ENCODE measurements around the gene UBAP2L. TPM values are rescaled to one million over a fixed set of nuclear protein-coding genes. Genes with fewer than 3 reads are reported as not detected.
"Not testable (repeated sequence)": the region's sequence is repeated elsewhere in the genome, so short reads cannot be mapped to it uniquely, and the experiment has no call there.

UBAP2L gene
- polyA plus RNA-seq, 3 donors = 173 to 201 (median 194) TPM

DNA sequence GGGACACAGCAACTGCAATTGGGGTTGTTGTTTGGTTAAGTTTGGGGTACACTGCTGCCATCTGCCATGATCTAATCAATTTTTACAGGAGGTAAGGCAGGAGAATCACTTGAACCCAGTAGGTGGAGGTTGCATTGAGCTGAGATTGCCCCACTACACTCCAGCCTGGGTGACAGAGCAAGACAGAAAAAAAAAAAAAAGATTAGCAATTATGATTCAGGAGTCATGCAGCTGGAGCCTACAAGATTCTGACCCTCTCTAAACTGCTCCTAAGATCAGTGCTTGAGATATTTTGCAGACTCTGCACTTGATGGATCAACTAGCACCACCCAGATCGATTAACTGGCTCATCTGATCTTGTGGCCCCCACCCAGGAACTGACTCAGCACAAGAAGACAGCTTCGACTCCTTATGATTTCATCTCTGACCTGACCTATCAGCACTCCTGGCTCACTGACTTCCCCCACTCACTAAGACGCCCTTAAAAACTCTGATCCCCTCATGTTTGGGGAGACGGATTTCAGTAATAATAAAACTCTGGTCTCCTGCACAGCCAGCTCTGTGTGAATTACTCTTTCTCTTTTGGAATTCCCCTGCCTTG is 87.0 kb downstream of the UBAP2L start:
- not testable (repeated sequence) for DNase-seq

DNA sequence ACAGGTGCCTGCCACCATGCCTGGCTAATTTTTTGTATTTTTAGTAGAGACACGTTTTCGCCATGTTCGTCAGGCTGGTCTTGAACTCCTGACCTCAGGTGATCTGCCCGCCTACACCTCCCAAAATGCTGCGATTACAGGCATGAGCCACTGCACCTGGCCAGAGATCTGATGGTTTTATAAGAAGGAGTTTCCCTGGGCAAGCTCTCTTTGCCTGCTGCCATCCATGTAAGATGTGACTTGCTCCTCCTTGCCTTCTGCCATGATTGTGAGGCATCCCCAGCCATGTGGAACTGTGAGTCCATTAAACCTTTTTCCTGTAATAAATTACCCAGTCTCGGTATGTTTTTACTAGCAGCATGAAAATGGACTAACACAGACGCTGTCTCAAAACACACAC is 88.4 kb downstream of the UBAP2L start:
- not testable (repeated sequence) for DNase-seq

DNA sequence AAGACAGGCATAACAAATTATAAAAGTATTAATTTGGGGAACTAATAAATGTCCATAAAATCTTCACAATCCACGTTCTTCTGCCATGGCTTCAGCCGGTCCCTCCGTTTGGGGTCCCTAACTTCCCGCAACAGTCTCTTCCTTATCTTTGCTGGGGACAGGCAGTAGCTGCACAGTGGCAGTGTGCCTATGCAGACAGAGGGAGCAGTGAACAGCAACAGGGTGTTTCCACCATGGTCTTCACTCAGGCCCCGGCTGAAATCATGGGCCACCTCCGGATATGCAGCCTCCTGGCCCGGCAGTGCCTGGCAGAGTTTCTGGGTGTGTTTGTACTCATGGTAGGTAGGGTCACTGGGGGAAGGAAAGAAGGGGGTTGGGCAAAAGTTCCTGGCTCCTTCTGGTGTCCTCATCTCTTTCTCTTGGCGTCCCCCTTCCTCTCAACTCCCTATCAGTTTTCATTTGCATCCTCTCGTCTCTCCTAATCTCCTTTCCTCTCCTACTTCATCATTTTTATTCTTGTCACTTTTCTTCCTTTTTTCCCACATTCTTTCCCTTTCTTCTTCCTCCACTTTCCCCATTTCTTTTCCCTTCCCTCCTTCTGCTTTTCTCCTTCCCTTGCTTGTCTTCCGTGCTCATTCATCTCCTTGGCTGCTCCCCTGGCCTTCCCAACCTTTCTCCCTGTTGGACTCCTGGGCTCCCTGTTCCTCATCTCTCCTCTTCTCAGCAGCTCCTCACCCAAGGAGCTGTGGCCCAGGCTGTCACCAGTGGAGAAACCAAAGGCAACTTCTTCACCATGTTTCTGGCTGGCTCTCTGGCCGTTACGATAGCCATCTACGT is 91.7 kb downstream of the UBAP2L start:
- DNase-seq = not testable (repeated sequence)

DNA sequence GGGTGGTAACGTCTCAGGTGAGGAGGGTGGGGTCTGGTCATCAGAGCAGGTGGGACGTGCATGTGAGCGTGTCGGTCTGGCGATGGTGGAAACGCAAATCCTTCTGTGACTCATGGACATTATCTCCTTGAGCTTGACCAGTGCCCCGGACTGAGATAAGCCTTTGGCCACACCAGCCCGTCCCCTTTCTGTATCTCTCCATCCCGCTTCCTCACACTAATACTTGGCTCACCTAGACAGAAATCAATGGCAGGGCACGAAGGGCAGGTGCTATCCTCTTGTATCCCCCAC is 92.3 kb downstream of the UBAP2L start:
- DNase-seq = no peak

DNA sequence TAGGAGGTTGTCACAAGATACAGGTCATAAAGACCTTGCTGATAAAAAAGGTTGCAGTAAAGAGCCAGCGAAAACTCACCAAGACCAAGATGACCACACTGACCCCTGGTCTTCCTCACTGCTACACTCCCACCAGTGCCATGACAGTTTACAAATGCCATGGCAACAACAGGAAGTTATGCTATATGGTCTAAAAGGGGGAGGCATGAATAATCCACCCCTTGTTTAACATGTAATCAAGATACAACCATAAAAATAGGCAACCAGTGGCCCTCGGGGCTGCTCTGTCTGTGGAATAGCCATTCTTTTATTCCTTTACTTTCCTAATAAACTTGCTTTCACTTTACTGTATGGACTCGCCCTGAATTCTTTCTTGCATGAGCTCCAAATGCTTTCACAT is 93.5 kb downstream of the UBAP2L start:
- DNase-seq = not testable (repeated sequence)

DNA sequence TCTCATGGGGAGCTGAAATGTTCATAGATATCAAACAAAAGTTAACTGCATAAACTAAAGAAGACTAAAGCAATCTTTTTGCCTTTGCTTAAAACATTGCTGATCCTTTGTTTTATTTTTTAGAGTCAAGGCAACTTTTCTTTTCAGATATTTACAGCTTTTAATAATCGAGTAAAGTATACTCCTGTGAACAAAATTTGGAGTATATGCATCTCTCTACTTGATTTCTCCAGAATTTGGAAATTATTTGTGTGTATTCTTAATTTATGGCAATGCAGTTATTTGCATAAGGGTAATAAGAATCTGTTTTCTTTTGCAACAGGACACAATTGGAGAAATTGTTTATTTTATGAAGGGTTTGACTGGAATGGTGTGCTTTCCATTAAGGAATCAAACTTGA is 95.9 kb downstream of the UBAP2L start:
- no peak for DNase-seq

DNA sequence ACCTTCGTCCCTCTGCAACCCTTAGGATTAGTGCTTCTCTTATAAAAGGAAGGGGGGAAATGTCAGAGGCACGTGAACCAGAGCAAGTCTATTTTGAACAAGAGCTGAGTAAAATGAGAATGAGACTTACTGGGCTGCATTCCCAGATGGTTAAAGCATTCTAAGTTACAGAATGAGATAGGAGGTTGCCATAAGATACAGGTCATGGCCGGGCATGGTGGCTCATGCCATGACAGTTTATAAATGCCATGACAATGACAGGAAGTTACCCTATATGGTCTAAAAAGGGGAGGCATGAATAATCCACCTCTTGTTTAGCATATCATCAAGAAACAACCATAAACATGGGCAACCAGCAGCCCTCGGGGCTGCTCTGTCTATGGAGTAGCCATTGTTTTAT is 97.6 kb downstream of the UBAP2L start:
- no peak for DNase-seq

Other genes starting within 250 kb of the UBAP2L start
- 100 to 1,000 TPM; 103 to 125 (median 103) TPM for gene JTB, start 243.3 kb upstream of the UBAP2L start, polyA plus RNA-seq (ENCODE audit: insufficient read length in 3 of 3)
- gene RAB13, start 234.6 kb upstream of the UBAP2L start, polyA plus RNA-seq (ENCODE audit: insufficient read length in 3 of 3) = 100 to 1,000 TPM; 153 to 184 (median 182) TPM
- 1,000 to 10,000 TPM; 2,710 to 3,426 (median 2,811) TPM for gene RPS27, start 230.2 kb upstream of the UBAP2L start, polyA plus RNA-seq (ENCODE audit: insufficient read length in 3 of 3)
- under 1 TPM; 0.06 to 0.30 (median 0.16) TPM for gene NUP210L, start 65.9 kb upstream of the UBAP2L start, polyA plus RNA-seq (ENCODE audit: insufficient read length in 3 of 3)
- 100 to 1,000 TPM; 266 to 285 (median 281) TPM for gene TPM3, start 28.9 kb upstream of the UBAP2L start, polyA plus RNA-seq (ENCODE audit: insufficient read length in 3 of 3)
- not detected for gene CFAP141, start 14.6 kb upstream of the UBAP2L start, polyA plus RNA-seq (ENCODE audit: insufficient read length in 3 of 3)
- gene HAX1, start 51.7 kb downstream of the UBAP2L start, polyA plus RNA-seq (ENCODE audit: insufficient read length in 3 of 3) = 10 to 100 TPM; 87.7 to 88.9 (median 88.2) TPM
- gene AQP10, start 100.1 kb downstream of the UBAP2L start, polyA plus RNA-seq (ENCODE audit: insufficient read length in 3 of 3) = under 1 TPM; 0.09 to 0.21 (median 0.13) TPM
- gene ATP8B2, start 104.6 kb downstream of the UBAP2L start, polyA plus RNA-seq (ENCODE audit: insufficient read length in 3 of 3) = 10 to 100 TPM; 26.2 to 30.1 (median 27.2) TPM
- gene IL6R, start 184.4 kb downstream of the UBAP2L start, polyA plus RNA-seq (ENCODE audit: insufficient read length in 3 of 3) = 10 to 100 TPM in 1 of 3 donors, 1 to 10 TPM in 2; 5.9 to 11.0 (median 6.4) TPM

All from renal pelvis (tissue), 4 donors.